Tibial nerve (tissue), 3 donors: ENCODE data around the gene SLC25A41.

Experiments
- CTCF ChIP-seq, 5 experiments: fragments of 200-600 bp in 3 of 5; fragments of 450-650 bp in 2 of 5; sonication (generic) in 3 of 5; IDR thresholded peaks; one replicate each; pipeline ENCODE4 v1.5.1; 2016 to 2019; ENCODE audit warnings: antibody characterized with exemption in 5 of 5, mild to moderate bottlenecking in 3 of 5, moderate library complexity in 2 of 5
- POLR2A ChIP-seq, 2 donors: fragments of 450-650 bp; IDR thresholded peaks; one replicate each; pipeline ENCODE4 v1.6.1; 2017; ENCODE audit warnings: antibody characterized with exemption in 2 of 2, mild to moderate bottlenecking in 2 of 2, moderate library complexity in 2 of 2

- no peak for TF ChIP-seq POLR2A (IDR thresholded peaks at IDR 0.05)
- TF ChIP-seq CTCF (IDR thresholded peaks at IDR 0.05): no peak
Observed at GRCh38 chr19:6413721-6414643, 19.6 kb downstream of the SLC25A41 start.
